Measurements from ENCODE around the gene NLRP7.

- TF ChIP-seq MAX (IDR thresholded peaks at IDR 0.05; ENCODE audit: insufficient read depth, insufficient read length) = no peak
- no peak for TF ChIP-seq POLR2A (IDR thresholded peaks at IDR 0.05; ENCODE audit: low read depth, low read length)
Measured at GRCh38 chr19:54896036-54896435, 51.3 kb downstream of the NLRP7 start.
